Left ventricle myocardium inferior (tissue), 1 donor: ENCODE results near the gene IBTK. TPM values are rescaled to one million over a fixed set of nuclear protein-coding genes. Genes with fewer than 3 reads are reported as not detected.
"Not testable (repeated sequence)": the region's sequence is repeated elsewhere in the genome, so short reads cannot be mapped to it uniquely, and the experiment has no call there.

ENCODE experiments used
- DNase-seq: peaks from one replicate; pipeline ENCODE4 v3.0.0-alpha.2; 2020
- H3K27ac ChIP-seq: fragments of 200-600 bp; replicated peaks from 2 replicates; pipeline ENCODE4 v1.8.0; 2021
- H3K27me3 ChIP-seq: fragments of 200-600 bp; 2 replicates; pipeline ENCODE4 v1.8.0; 2021; ENCODE audit warnings: low read depth
- H3K36me3 ChIP-seq: fragments of 200-600 bp; 2 replicates; pipeline ENCODE4 v1.8.0; 2021
- H3K4me1 ChIP-seq: fragments of 200-600 bp; 2 replicates; pipeline ENCODE4 v1.8.0; 2021
- H3K4me3 ChIP-seq: fragments of 200-600 bp; 2 replicates; pipeline ENCODE4 v1.8.0; 2021; ENCODE audit warnings: mild to moderate bottlenecking, moderate library complexity
- H3K9me3 ChIP-seq: fragments of 200-600 bp; replicated peaks from 2 replicates; pipeline ENCODE4 v1.8.0; 2021
- CTCF ChIP-seq: fragments of 200-600 bp; IDR thresholded peaks from 2 replicates; pipeline ENCODE4 v1.8.0; 2021; ENCODE audit warnings: antibody characterized with exemption, mild to moderate bottlenecking, borderline replicate concordance
- intact Hi-C: fragments of 100-400 bp; cut with micrococcal nuclease; formaldehyde crosslinking; loops from one replicate; pipeline ENCODE4 v1.11.0; 2022
- total RNA-seq: library from RNA; stranded (reverse); fragmentation: NEBNext Ultra II Directional; extraction: Animal tissue kit (Norgen Biotek cat#: 25700); gene quantifications from one replicate; pipeline ENCODE4 v1.2.1, GENCODE V29; 2021
- donor health status: DM: no; HTN: yes; CAD: no; lungs with severe emphysema.

The IBTK gene
- total RNA-seq, 1 donor from 2014 or later = 28.5 TPM

GRCh38 chr6:82143041-82143481, 104.5 kb downstream of the IBTK start:
- H3K27me3 ChIP-seq = no peaks in the 10 kb centered on the region
- TF ChIP-seq CTCF = no peak
- peaks cover 40% of the 10 kb centered on the region for H3K4me1 ChIP-seq
- H3K4me3 ChIP-seq = no peak overlapping the region
- intact Hi-C loops = no loop called here
- peaks cover 12% of the 10 kb centered on the region for H3K9me3 ChIP-seq
- H3K36me3 ChIP-seq = peaks cover 4% of the 10 kb centered on the region
- no peak for DNase-seq
- peak overlapping the region; percentile 93 for H3K27ac ChIP-seq

GRCh38 chr6:82142524-82142923, 105.0 kb downstream of the IBTK start:
- peaks cover 4% of the 10 kb centered on the region for H3K36me3 ChIP-seq
- no peak overlapping the region for H3K4me3 ChIP-seq
- DNase-seq = no peak
- peaks cover 40% of the 10 kb centered on the region for H3K4me1 ChIP-seq
- no peaks in the 10 kb centered on the region for H3K27me3 ChIP-seq
- intact Hi-C loops = no loop called here
- peak overlapping the region; percentile 93 for H3K27ac ChIP-seq
- H3K9me3 ChIP-seq = peaks cover 12% of the 10 kb centered on the region
- TF ChIP-seq CTCF = no peak

- Histone ChIP-seq H3K27ac (peak overlapping the region; percentile 69), H3K4me1 (peaks cover 12% of the 10 kb centered on the region), H3K36me3 (peaks cover 4% of the 10 kb centered on the region), H3K4me3 (no peak overlapping the region), H3K9me3 (peaks cover 12% of the 10 kb centered on the region), H3K27me3 (no peaks in the 10 kb centered on the region)
- intact Hi-C loops = no loop called here
- no peak for DNase-seq
- TF ChIP-seq CTCF = no peak
Observed at GRCh38 chr6:82138075-82138791, 109.3 kb downstream of the IBTK start.

GRCh38 chr6:82131441-82131840, 116.1 kb downstream of the IBTK start:
- no peak overlapping the region for H3K27ac ChIP-seq
- H3K27me3 ChIP-seq = no peaks in the 10 kb centered on the region
- no peaks in the 10 kb centered on the region for H3K36me3 ChIP-seq
- H3K4me1 ChIP-seq = no peaks in the 10 kb centered on the region
- H3K4me3 ChIP-seq = no peak overlapping the region
- H3K9me3 ChIP-seq = peaks cover 3% of the 10 kb centered on the region
- intact Hi-C loops = no loop called here
- DNase-seq = no peak
- TF ChIP-seq CTCF = no peak

GRCh38 chr6:82129797-82130196, 117.7 kb downstream of the IBTK start:
- intact Hi-C loops = no loop called here
- Histone ChIP-seq H3K27ac (no peak overlapping the region), H3K4me3 (no peak overlapping the region)

GRCh38 chr6:82128973-82129372, 118.6 kb downstream of the IBTK start:
- H3K27me3 ChIP-seq, H3K4me3 ChIP-seq, H3K36me3 ChIP-seq, H3K4me1 ChIP-seq, DNase-seq, H3K27ac ChIP-seq, intact Hi-C loops: not testable (repeated sequence)
- H3K9me3 ChIP-seq = peaks cover 13% of the 10 kb centered on the region

More at GRCh38 chr6:82129797-82130196, 117.7 kb downstream of the IBTK start:
- Histone ChIP-seq H3K4me1 (no peaks in the 10 kb centered on the region), H3K36me3 (no peaks in the 10 kb centered on the region), H3K27me3 (no peaks in the 10 kb centered on the region), H3K9me3 (peaks cover 9% of the 10 kb centered on the region)
- no peak for TF ChIP-seq CTCF
- no peak for DNase-seq
